ENCODE data around the gene RUFY1.

DNA sequence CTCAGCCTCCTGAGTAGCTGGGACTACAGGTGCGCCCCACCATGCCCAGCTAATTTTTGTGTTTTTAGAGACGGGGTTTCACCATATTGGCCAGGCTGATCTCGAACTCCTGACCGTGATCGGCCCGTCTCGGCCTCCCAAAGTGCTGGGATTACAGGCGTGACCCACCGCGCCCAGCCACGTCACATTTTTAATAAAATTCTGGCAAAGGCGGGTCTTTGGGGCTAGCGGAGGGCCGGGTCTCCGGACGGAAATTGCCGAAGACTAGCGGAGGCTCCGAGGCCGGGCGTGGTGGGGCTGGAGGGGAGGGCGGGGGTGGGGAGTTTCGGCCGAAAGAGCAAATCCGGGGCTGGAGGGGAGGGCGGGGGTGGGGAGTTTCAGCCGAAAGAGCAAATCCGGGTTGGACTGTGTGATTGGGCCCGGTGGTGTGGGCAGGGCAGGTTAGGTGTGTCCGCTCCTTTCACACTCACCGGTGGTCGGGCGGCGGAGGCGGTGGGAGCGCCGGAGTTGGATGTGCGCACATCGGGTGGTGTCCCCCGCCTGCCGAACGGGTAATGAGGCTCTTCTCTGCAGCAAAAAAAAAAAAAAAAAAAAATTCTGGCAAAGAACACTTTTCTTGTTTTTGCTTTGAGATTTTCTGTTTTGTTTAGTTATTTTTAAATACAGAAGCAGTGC is 27.1 kb downstream of the RUFY1 start:
- TF ChIP-seq, protein P1, sequence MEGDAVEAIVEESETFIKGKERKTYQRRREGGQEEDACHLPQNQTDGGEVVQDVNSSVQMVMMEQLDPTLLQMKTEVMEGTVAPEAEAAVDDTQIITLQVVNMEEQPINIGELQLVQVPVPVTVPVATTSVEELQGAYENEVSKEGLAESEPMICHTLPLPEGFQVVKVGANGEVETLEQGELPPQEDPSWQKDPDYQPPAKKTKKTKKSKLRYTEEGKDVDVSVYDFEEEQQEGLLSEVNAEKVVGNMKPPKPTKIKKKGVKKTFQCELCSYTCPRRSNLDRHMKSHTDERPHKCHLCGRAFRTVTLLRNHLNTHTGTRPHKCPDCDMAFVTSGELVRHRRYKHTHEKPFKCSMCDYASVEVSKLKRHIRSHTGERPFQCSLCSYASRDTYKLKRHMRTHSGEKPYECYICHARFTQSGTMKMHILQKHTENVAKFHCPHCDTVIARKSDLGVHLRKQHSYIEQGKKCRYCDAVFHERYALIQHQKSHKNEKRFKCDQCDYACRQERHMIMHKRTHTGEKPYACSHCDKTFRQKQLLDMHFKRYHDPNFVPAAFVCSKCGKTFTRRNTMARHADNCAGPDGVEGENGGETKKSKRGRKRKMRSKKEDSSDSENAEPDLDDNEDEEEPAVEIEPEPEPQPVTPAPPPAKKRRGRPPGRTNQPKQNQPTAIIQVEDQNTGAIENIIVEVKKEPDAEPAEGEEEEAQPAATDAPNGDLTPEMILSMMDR (IDR thresholded peaks at IDR 0.05; ENCODE audit: insufficient read depth, low read length, poor library complexity, severe bottlenecking): no peak
- no peak for TF ChIP-seq EZH2phosphoT487 (conservative IDR thresholded peaks at IDR 0.05; ENCODE audit: low read length)
